ENCODE measurements around the gene RAPGEF6.

DNA sequence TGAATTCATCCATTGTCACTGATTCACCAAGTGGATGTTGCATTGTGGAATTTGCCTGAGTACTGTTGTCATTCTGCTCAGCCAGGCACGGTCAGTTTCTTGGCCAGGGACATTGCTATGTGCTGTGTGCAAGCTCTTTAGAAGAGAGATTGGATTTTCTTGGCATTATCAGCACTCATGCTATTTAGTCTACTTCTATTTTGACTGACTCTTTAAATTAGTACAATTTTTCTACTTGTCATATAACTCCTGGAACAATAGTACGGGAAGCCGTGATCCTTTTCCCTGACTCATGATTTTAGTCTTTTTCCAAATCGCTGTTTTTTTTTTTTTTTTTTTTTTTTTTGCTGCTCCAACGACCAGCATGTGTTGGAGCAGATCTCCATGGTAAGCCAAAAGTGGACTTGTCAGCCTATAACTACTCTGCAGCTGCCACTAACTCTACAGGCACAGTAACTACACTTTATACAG, 241.5 kb downstream of the RAPGEF6 start:
- TF ChIP-seq POLR2A (IDR thresholded peaks at IDR 0.05; ENCODE audit: low read depth, low read length) (no peak; the same call in 1 of the 2 replicates), POLR2AphosphoS5 (IDR thresholded peaks at IDR 0.05; ENCODE audit: low read depth, low read length) (no peak), TAF1 (IDR thresholded peaks at IDR 0.05; ENCODE audit: borderline replicate concordance, low read depth, low read length) (no peak)

Measured in GM12892 (cell line).